Naive thymus-derived CD4-positive, alpha-beta T cell (primary cell): ENCODE measurements around the gene CCDC85C. TPM values are rescaled to one million over a fixed set of nuclear protein-coding genes. Genes with fewer than 3 reads are reported as not detected.

Source experiments
- ATAC-seq: fragments of 150-1000 bp; cut with Tn5 transposase; 2 replicates; pipeline ENCODE4 v1.10.0; 2021; ENCODE audit warnings: mild to moderate bottlenecking, moderate library complexity
- CTCF ChIA-PET: fragments of 350-600 bp; sonication (Branson Sonifier 250); formaldehyde crosslinking; loops from one replicate; lab custom pipeline; 2021; ENCODE audit warnings: antibody characterized with exemption; lab: Charles Lee
- POLR2A ChIA-PET: fragments of 350-600 bp; sonication (Branson Sonifier 250); formaldehyde crosslinking; loops from one replicate; lab custom pipeline; 2021; ENCODE audit warnings: antibody characterized with exemption, inconsistent platforms; lab: Charles Lee
- DNase-seq, 9 donors: peaks; one replicate each; pipeline versions ENCODE4 v3.0.0 to v3.0.0-alpha.2; 2020 to 2022; ENCODE audit warnings: mixed read lengths in 1 of 9
- H3K27ac ChIP-seq: one replicate; pipeline ENCODE4 v1.7.0; 2013; ENCODE audit warnings: mild to moderate bottlenecking, low read depth, low read length, moderate library complexity
- H3K27me3 ChIP-seq, 2 donors: one replicate each; pipeline ENCODE4 v1.7.0; 2013; ENCODE audit warnings: low read length in 2 of 2, mild to moderate bottlenecking in 2 of 2, moderate library complexity in 2 of 2; ENCODE audit not compliant: control insufficient read depth in 2 of 2, insufficient read depth in 2 of 2
- H3K36me3 ChIP-seq, 3 experiments: 1 replicate in 2 of 3; 2 replicates in 1 of 3; pipeline ENCODE4 v1.7.0; 2013; ENCODE audit warnings: low read length in 3 of 3, mild to moderate bottlenecking in 3 of 3, moderate library complexity in 1 of 3; ENCODE audit not compliant: insufficient read depth in 3 of 3, control insufficient read depth in 2 of 3
- H3K4me1 ChIP-seq, 2 donors: one replicate each; pipeline ENCODE4 v1.7.0; 2013; ENCODE audit warnings: low read length in 2 of 2, mild to moderate bottlenecking in 2 of 2, moderate library complexity in 1 of 2; ENCODE audit not compliant: control insufficient read depth in 2 of 2, insufficient read depth in 2 of 2
- H3K4me3 ChIP-seq: 2 replicates; pipeline ENCODE4 v1.7.0; 2013; ENCODE audit warnings: mild to moderate bottlenecking, low read length
- H3K9me3 ChIP-seq, 3 experiments: 1 replicate in 2 of 3; 2 replicates in 1 of 3; pipeline ENCODE4 v1.7.0; 2013; ENCODE audit warnings: low read length in 3 of 3; ENCODE audit not compliant: control insufficient read depth in 2 of 3
- H3K27ac Mint-ChIP-seq, 9 donors: one replicate each; pipeline ENCODE4 v1.8.0; 2020 to 2022; ENCODE audit warnings: mixed read lengths in 9 of 9, mild to moderate bottlenecking in 8 of 9, moderate library complexity in 5 of 9, inconsistent platforms in 2 of 9
- H3K27me3 Mint-ChIP-seq, 5 donors: one replicate each; pipeline ENCODE4 v1.8.0; 2021 to 2022; ENCODE audit warnings: mixed read lengths in 5 of 5, mild to moderate bottlenecking in 1 of 5
- H3K36me3 Mint-ChIP-seq, 5 donors: one replicate each; pipeline ENCODE4 v1.8.0; 2020 to 2022; ENCODE audit warnings: mixed read lengths in 5 of 5, mild to moderate bottlenecking in 3 of 5, inconsistent platforms in 1 of 5
- H3K4me1 Mint-ChIP-seq, 7 donors: one replicate each; pipeline ENCODE4 v1.8.0; 2020 to 2022; ENCODE audit warnings: mixed read lengths in 7 of 7, mild to moderate bottlenecking in 3 of 7, inconsistent platforms in 1 of 7
- H3K4me3 Mint-ChIP-seq, 10 donors: one replicate each; pipeline ENCODE4 v1.8.0; 2020 to 2022; ENCODE audit warnings: mild to moderate bottlenecking in 10 of 10, mixed read lengths in 10 of 10, moderate library complexity in 6 of 10, inconsistent platforms in 2 of 10
- H3K9me3 Mint-ChIP-seq, 11 donors: one replicate each; pipeline ENCODE4 v1.8.0; 2020 to 2022; ENCODE audit warnings: mixed read lengths in 11 of 11, mild to moderate bottlenecking in 4 of 11, inconsistent platforms in 1 of 11, moderate library complexity in 1 of 11
- intact Hi-C, 2 donors: fragments of 100-400 bp; cut with micrococcal nuclease; formaldehyde crosslinking; loops; one replicate each; pipeline ENCODE4 v1.15.1; 2023
- polyA plus RNA-seq, 2 donors: library from polyadenylated mRNA; unstranded; fragments of 300-500 nt; fragmentation: Illumina TruSeq; gene quantifications; one replicate each; pipeline ENCODE4 v1.2.3, GENCODE V29; 2021
- total RNA-seq, 6 experiments: library from RNA in 5 of 6; stranded (reverse) in 5 of 6; gene quantifications; 1 replicate in 5 of 6; 2 replicates in 1 of 6; pipeline ENCODE4 v1.2.3 and lab custom pipeline; 2021 to 2026

Gene CCDC85C
- total RNA-seq (1 to 10 TPM; 7.6 to 9.9 (median 9.0) TPM), polyA plus RNA-seq (1 to 10 TPM in 1 of 2 donors, under 1 TPM in 1; 0.76 to 1.5 TPM), total RNA-seq (lab: John Stamatoyannopoulos, UW) (19.0 reads per million, percentile 49 among the genes with 10 or more reads in this experiment)

DNA sequence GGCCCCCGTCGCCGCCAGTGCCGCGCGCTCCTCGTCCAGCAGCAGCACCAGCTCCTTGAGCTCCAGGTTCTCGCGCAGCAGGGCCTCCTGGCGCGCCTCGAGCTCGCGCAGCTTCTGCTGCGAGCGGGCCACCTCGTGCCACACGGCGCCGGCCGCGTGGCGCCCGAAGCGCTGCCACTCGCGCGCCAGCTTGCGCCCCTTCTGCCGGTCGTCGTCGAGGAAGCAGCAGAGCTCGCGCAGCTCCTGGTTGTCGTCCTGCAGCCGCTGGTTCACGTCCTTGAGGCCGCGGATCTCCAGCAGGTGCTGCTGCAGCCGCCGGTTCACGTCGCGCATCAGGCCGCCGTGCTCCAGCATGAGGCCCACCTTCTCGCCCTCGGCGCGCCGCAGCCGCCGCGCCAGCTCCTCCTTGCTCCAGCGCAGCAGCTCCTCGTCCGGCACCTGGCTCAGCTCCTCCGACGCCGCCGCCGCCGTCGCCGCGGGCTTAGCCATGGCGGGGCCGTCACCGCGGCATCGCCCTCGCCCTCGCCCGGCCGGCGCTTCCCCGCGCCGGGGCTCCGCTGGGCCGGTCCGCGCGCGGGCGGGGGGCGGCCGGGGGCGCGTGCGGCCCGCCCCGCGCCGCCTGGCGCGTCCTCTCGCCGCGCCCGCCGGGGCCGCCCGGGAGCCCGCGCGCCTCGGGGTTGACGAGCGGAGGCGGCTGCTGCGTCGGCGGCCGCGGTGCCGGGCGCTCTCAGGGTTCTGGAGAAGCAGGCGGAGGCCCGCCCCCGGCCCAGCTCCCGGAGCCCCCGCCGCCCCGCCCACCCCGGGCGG lies at the start of gene CCDC85C:
Gene CCDC85C (minus strand): TSS at position 737 of the 807 bp plus-strand sequence. CDS start 248 bp downstream, at position 489.
- CTCF ChIA-PET: interaction anchor here (1.0 kb wide), 1 partner anchor 123 kb away, joined by 4 read pairs; the partner anchor contains the start of gene SETD3
- Histone ChIP-seq H3K9me3 (no peaks in the 10 kb centered on the region), H3K4me1 (peaks cover 16 to 19% of the 10 kb centered on the region in 2 donors), H3K27me3 (no peaks in the 10 kb centered on the region), H3K36me3 (peaks cover 0 to 7% (median 0%) of the 10 kb centered on the region in 3 experiments), H3K27ac (peak within 1 kb of the TSS; percentile 80), H3K4me3 (peak within 1 kb of the TSS; percentile 95)
- Mint-ChIP-seq H3K36me3 (no peaks in the 10 kb centered on the region), H3K4me3 (peak within 1 kb of the TSS; percentile 83 to 97 (median 91)), H3K27ac (peak within 1 kb of the TSS; percentile 74 to 97 (median 88)), H3K4me1 (peaks cover 7 to 40% (median 38%) of the 10 kb centered on the region in 7 donors), H3K9me3 (no peaks in the 10 kb centered on the region), H3K27me3 (peaks cover 0 to 13% (median 0%) of the 10 kb centered on the region in 5 donors)
- intact Hi-C loops: loop anchor here (1.0 to 10.0 kb wide), 10 partner anchors 25 to 941 kb away; partner anchors contain the start of genes CCNK (in 2 of the 2), CYP46A1 (in 1 of the 2), EML1 (in 1 of the 2) and EVL (in 1 of the 2)
- POLR2A ChIA-PET: interaction anchor here (1.3 to 5.4 kb wide), 3 partner anchors 9 to 123 kb away, joined by 6 to 38 read pairs (median 11); partner anchors contain the start of genes CCNK and SETD3
- peak; percentile 1 for ATAC-seq
- peak in 8 of 9 donors; percentile 40 to 69 (median 62) for DNase-seq

DNA sequence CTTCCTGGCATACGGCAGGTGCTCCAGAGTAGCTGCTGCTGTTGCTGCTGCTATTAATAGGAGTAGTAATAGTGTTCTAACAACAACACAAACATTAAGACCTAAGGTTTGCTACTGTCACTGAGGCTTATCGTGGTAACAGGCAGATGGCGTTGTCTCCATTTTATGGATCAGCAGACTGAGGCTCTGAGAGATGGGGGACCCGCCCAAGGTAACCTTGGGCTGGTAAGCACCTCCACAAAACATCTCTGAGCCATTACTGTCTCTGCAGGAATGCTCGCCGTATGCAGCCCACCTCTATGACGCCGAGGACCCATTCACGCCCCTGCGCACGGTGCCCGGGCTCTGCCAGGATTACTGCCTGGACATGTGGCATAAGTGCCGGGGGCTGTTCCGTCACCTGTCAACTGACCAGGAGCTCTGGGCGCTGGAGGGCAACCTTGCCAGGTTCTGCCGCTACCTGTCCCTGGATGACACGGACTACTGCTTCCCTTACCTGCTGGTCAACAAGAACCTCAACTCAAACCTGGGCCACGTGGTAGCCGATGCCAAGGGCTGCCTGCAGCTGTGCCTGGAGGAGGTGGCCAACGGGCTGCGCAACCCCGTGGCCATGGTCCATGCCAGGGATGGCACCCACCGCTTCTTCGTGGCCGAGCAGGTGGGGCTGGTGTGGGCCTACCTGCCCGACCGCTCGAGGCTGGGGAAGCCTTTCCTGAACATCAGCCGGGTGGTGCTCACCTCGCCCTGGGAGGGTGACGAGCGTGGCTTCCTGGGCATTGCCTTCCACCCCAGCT lies 48.1 kb upstream of the CCDC85C start:
- H3K36me3 ChIP-seq: no peaks in the 10 kb centered on the region
- CTCF ChIA-PET: no interaction called here
- no peaks in the 10 kb centered on the region for H3K9me3 Mint-ChIP-seq
- H3K4me1 Mint-ChIP-seq: no peaks in the 10 kb centered on the region
- POLR2A ChIA-PET: no interaction called here
- no peaks in the 10 kb centered on the region for H3K36me3 Mint-ChIP-seq
- H3K4me3 Mint-ChIP-seq: no peak overlapping the region
- no peaks in the 10 kb centered on the region for H3K27me3 ChIP-seq
- no peaks in the 10 kb centered on the region for H3K9me3 ChIP-seq
- ATAC-seq (no peak), DNase-seq (no peak)
- intact Hi-C loops: no loop called here
- H3K27ac Mint-ChIP-seq: no peak overlapping the region
- no peak overlapping the region for H3K4me3 ChIP-seq
- H3K4me1 ChIP-seq: no peaks in the 10 kb centered on the region
- peaks cover 22 to 68% (median 37%) of the 10 kb centered on the region in 5 donors for H3K27me3 Mint-ChIP-seq
- H3K27ac ChIP-seq: no peak overlapping the region

DNA sequence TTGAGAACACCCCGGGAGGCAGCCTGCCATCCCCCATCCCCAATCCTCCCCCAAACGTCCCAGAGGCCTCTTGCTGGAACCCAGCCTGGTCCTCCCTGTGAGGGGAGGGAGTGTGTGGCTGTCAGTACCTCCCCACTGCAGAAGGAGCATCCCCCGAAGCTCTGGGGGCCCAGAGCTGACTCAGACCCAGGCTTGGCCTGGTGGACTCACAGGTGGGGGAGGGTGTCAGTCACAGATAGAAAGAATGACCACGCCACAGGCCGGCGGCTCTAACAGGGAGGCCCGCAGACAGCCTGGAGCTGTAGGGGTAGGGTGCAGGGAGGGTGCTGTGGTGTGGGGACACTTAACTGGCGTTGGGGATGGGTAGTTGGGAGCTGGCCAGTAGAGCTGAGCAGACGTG lies 46.2 kb upstream of the CCDC85C start:
- intact Hi-C loops: no loop called here
- Histone ChIP-seq H3K4me1 (peaks cover 0 to 5% of the 10 kb centered on the region in 2 donors), H3K4me3 (no peak overlapping the region), H3K36me3 (no peaks in the 10 kb centered on the region), H3K27me3 (no peaks in the 10 kb centered on the region), H3K27ac (no peak overlapping the region), H3K9me3 (no peaks in the 10 kb centered on the region)
- Mint-ChIP-seq H3K36me3 (no peaks in the 10 kb centered on the region), H3K9me3 (no peaks in the 10 kb centered on the region), H3K4me1 (peaks cover 0 to 6% (median 0%) of the 10 kb centered on the region in 7 donors), H3K27ac (no peak overlapping the region), H3K4me3 (no peak overlapping the region), H3K27me3 (peaks cover 21 to 64% (median 32%) of the 10 kb centered on the region in 5 donors)
- POLR2A ChIA-PET: no interaction called here
- CTCF ChIA-PET: no interaction called here
- no peak for ATAC-seq
- DNase-seq: no peak

DNA sequence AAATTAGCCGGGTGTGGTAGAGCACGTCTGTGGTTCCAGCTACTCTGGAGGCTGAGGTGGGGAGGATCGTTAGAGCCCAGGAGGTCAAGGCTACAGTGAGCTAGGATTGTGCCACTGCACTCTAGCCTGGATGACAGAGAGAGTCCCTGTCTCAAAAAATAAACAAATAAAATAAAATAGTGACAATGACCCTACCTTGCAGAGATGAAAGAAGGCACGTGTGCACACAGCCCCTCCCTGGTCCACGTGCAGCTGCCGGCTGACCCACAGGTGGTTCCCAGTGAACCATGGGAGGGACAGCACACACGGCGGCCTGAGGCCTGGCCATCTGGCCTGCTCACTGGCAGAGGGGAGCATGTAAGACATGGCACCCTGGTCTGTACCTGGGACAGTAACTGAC lies 45.6 kb upstream of the CCDC85C start:
- intact Hi-C loops: no loop called here
- H3K27ac ChIP-seq: no peak overlapping the region
- DNase-seq (no peak), ATAC-seq (no peak)
- Mint-ChIP-seq H3K9me3 (no peaks in the 10 kb centered on the region), H3K27ac (no peak overlapping the region), H3K27me3 (peaks cover 18 to 59% (median 29%) of the 10 kb centered on the region in 5 donors), H3K36me3 (no peaks in the 10 kb centered on the region), H3K4me1 (peaks cover 0 to 6% (median 0%) of the 10 kb centered on the region in 7 donors), H3K4me3 (no peak overlapping the region)
- H3K27me3 ChIP-seq: no peaks in the 10 kb centered on the region
- no peaks in the 10 kb centered on the region for H3K9me3 ChIP-seq
- H3K36me3 ChIP-seq: no peaks in the 10 kb centered on the region
- CTCF ChIA-PET: no interaction called here
- H3K4me3 ChIP-seq: no peak overlapping the region
- H3K4me1 ChIP-seq: peaks cover 0 to 5% of the 10 kb centered on the region in 2 donors
- POLR2A ChIA-PET: no interaction called here

- Histone ChIP-seq H3K9me3 (no peaks in the 10 kb centered on the region), H3K27ac (no peak overlapping the region), H3K36me3 (no peaks in the 10 kb centered on the region), H3K4me3 (no peak overlapping the region), H3K4me1 (peaks cover 0 to 5% of the 10 kb centered on the region in 2 donors), H3K27me3 (no peaks in the 10 kb centered on the region)
- ChIA-PET CTCF (no interaction called here), POLR2A (no interaction called here)
- ATAC-seq: no peak
- no peaks in the 10 kb centered on the region for H3K36me3 Mint-ChIP-seq
- no peak for DNase-seq
- peaks cover 0 to 6% (median 0%) of the 10 kb centered on the region in 7 donors for H3K4me1 Mint-ChIP-seq
- no peak overlapping the region for H3K27ac Mint-ChIP-seq
- H3K9me3 Mint-ChIP-seq: no peaks in the 10 kb centered on the region
- peaks cover 15 to 59% (median 27%) of the 10 kb centered on the region in 5 donors for H3K27me3 Mint-ChIP-seq
- intact Hi-C loops: no loop called here
- no peak overlapping the region for H3K4me3 Mint-ChIP-seq
Observed at GRCh38 chr14:99649219-99649618, 45.2 kb upstream of the CCDC85C start.

DNA sequence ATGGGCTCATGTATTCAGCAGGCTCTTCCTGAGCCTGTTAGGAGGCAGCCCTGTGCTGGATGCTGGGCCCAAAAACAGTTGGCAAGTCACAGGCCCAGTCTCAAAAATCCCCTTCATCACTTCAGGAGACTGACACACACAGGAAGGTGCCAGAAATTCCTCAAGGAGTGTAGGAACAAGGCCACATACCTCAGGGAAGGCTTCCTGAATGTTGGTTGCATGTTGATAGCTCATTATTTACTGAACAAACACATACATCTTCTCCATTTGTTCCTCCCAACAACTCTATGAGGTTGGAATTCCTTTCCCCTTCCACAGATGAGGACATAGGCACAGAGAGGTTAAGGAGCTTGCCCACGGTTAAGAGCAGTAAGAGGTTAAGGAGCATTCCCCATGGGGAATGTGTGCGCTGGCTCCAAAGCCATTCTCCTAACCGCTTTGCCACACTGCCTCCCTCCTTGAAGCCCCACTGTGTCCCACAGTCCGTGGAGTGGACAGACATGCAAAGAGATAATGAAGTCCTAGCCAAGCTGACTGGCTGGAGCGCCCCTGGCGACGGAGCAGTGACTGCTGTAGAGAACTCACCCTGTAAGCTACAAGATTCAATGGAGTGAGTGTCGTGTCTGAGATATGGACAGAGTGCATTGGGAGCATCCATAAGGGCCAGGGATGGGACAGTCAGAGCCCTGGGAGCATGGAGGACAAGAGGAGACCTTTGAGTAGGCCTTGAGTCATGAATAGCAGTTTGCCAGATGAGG lies 44.2 kb upstream of the CCDC85C start:
- Mint-ChIP-seq H3K36me3 (no peaks in the 10 kb centered on the region), H3K9me3 (no peaks in the 10 kb centered on the region), H3K27ac (no peak overlapping the region), H3K4me3 (no peak overlapping the region), H3K4me1 (peaks cover 0 to 7% (median 0%) of the 10 kb centered on the region in 7 donors), H3K27me3 (peaks cover 24 to 55% (median 27%) of the 10 kb centered on the region in 5 donors)
- H3K9me3 ChIP-seq: no peaks in the 10 kb centered on the region
- H3K4me1 ChIP-seq: peaks cover 0 to 5% of the 10 kb centered on the region in 2 donors
- intact Hi-C loops: no loop called here
- no peak for DNase-seq
- ChIA-PET CTCF (no interaction called here), POLR2A (no interaction called here)
- no peak overlapping the region for H3K4me3 ChIP-seq
- H3K36me3 ChIP-seq: no peaks in the 10 kb centered on the region
- peaks cover 0 to 3% of the 10 kb centered on the region in 2 donors for H3K27me3 ChIP-seq
- no peak for ATAC-seq
- no peak overlapping the region for H3K27ac ChIP-seq
